Prostate gland (tissue), 2 donors: Measurements from ENCODE around the gene SPDEF.

ENCODE experiments used
- CTCF ChIP-seq, 4 experiments: fragments of 200-600 bp in 2 of 4; fragments of 450-650 bp in 2 of 4; sonication (generic) in 2 of 4; IDR thresholded peaks; 1 replicate in 3 of 4; 2 replicates in 1 of 4; pipeline ENCODE4 v1.5.1; 2016 to 2019; ENCODE audit warnings: antibody characterized with exemption in 4 of 4, mild to moderate bottlenecking in 2 of 4, moderate library complexity in 2 of 4
- POLR2A ChIP-seq: fragments of 450-650 bp; IDR thresholded peaks from one replicate; pipeline ENCODE4 v1.6.1; 2016; ENCODE audit warnings: antibody characterized with exemption, mild to moderate bottlenecking
- POLR2AphosphoS5 ChIP-seq: sonication (generic); formaldehyde crosslinking; IDR thresholded peaks from one replicate; pipeline ENCODE4 v1.6.1; 2017; ENCODE audit warnings: antibody characterized with exemption

- no peak for TF ChIP-seq CTCF (IDR thresholded peaks at IDR 0.05)
- no peak for TF ChIP-seq POLR2AphosphoS5
- no peak for TF ChIP-seq POLR2A
These were observed 17.5 kb upstream of the SPDEF start for GRCh38 chr6:34573567-34574183.
